Pons (tissue), 1 donor: Measurements from ENCODE around the gene SLC44A5.
"Not testable (repeated sequence)": the region's sequence is repeated elsewhere in the genome, so short reads cannot be mapped to it uniquely, and the experiment has no call there.

ENCODE experiments used
- DNase-seq: peaks from one replicate; pipeline ENCODE4 v3.0.0-alpha.2; 2016; ENCODE audit warnings: low spot score

The SLC44A5 gene

GRCh38 chr1:75449998-75450397 lies 160.9 kb downstream of the SLC44A5 start:
- no peak for DNase-seq

- no peak for DNase-seq
These were observed 166.7 kb downstream of the SLC44A5 start for GRCh38 chr1:75444220-75444619.

GRCh38 chr1:75440274-75440673 lies 170.6 kb downstream of the SLC44A5 start:
- no peak for DNase-seq

GRCh38 chr1:75438355-75438754 lies 172.6 kb downstream of the SLC44A5 start:
- no peak for DNase-seq

GRCh38 chr1:75431843-75432242 lies 179.1 kb downstream of the SLC44A5 start:
- DNase-seq = no peak

- no peak for DNase-seq
These were observed 180.4 kb downstream of the SLC44A5 start for GRCh38 chr1:75430526-75430925.

GRCh38 chr1:75426688-75427087 lies 184.2 kb downstream of the SLC44A5 start:
- no peak for DNase-seq

GRCh38 chr1:75425001-75425650 lies 185.8 kb downstream of the SLC44A5 start:
- no peak for DNase-seq

GRCh38 chr1:75423616-75424015 lies 187.3 kb downstream of the SLC44A5 start:
- no peak for DNase-seq

GRCh38 chr1:75423136-75423535 lies 187.8 kb downstream of the SLC44A5 start:
- no peak for DNase-seq

GRCh38 chr1:75421371-75421770 lies 189.5 kb downstream of the SLC44A5 start:
- no peak for DNase-seq

GRCh38 chr1:75415187-75415586 lies 195.7 kb downstream of the SLC44A5 start:
- no peak for DNase-seq

GRCh38 chr1:75412616-75413015 lies 198.3 kb downstream of the SLC44A5 start:
- no peak for DNase-seq

GRCh38 chr1:75404681-75405080 lies 206.2 kb downstream of the SLC44A5 start:
- DNase-seq = not testable (repeated sequence)

GRCh38 chr1:75403147-75403646 lies 207.7 kb downstream of the SLC44A5 start:
- not testable (repeated sequence) for DNase-seq

GRCh38 chr1:75400716-75401115 lies 210.2 kb downstream of the SLC44A5 start:
- DNase-seq = no peak

- no peak for DNase-seq
These were observed 214.2 kb downstream of the SLC44A5 start for GRCh38 chr1:75396745-75397144.

GRCh38 chr1:75396260-75396659 lies 214.7 kb downstream of the SLC44A5 start:
- no peak for DNase-seq

- no peak for DNase-seq
These were observed 216.4 kb downstream of the SLC44A5 start for GRCh38 chr1:75394386-75395139.

GRCh38 chr1:75392278-75392677 lies 218.6 kb downstream of the SLC44A5 start:
- no peak for DNase-seq

GRCh38 chr1:75375476-75376447 lies 235.2 kb downstream of the SLC44A5 start:
- DNase-seq = not testable (repeated sequence)

- DNase-seq = no peak
These were observed 237.3 kb downstream of the SLC44A5 start for GRCh38 chr1:75373542-75374159.
